ENCODE data around the gene UBE2I. TPM values are rescaled to one million over a fixed set of nuclear protein-coding genes. Genes with fewer than 3 reads are reported as not detected.
"Not testable (repeated sequence)": the region's sequence is repeated elsewhere in the genome, so short reads cannot be mapped to it uniquely, and the experiment has no call there.

The UBE2I gene
- total RNA-seq, 1 donor from 2014 or later, result 57.2 TPM

DNA sequence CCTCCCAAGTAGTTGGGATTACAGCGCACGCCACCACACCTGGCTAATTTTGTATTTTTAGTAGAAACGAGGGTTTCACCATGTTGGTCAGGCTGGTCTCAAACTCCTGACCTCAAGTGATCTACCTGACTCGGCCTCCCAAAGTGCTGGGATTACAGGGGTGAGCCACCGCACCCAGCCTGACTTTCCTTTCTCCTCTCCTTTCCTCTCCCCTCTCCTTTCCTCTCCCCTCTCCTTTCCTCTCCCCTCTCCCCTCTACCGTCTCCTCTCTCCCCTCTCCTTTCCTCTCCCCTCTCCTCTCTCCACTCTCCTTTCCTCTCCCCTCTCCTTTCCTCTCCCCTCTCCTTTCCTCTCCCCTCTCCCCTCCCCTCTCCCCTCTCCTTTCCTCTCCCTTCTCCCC, 17.2 kb upstream of the UBE2I start:
- DNase-seq (ENCODE audit: low read depth), result not testable (repeated sequence)

DNA sequence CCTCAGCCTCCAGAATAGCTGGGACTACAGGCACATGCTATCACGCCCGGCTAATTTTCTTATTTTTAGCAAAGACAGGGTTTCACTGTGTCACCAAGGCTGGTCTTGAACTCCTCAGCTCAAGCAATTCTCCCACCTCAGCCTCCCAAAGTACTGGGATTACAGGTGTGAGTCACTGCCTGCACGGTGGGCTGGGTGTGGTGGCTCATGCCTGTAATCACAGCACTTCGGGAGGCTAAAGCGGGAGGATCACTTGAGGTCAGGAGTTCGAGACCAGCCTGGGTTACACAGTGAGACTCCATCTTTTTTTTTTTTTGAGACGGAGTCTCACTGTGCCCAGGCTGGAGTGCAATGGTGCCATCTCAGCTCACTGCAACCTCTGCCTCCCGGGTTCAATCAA, 16.6 kb upstream of the UBE2I start:
- not testable (repeated sequence) for DNase-seq (ENCODE audit: low read depth)

DNA sequence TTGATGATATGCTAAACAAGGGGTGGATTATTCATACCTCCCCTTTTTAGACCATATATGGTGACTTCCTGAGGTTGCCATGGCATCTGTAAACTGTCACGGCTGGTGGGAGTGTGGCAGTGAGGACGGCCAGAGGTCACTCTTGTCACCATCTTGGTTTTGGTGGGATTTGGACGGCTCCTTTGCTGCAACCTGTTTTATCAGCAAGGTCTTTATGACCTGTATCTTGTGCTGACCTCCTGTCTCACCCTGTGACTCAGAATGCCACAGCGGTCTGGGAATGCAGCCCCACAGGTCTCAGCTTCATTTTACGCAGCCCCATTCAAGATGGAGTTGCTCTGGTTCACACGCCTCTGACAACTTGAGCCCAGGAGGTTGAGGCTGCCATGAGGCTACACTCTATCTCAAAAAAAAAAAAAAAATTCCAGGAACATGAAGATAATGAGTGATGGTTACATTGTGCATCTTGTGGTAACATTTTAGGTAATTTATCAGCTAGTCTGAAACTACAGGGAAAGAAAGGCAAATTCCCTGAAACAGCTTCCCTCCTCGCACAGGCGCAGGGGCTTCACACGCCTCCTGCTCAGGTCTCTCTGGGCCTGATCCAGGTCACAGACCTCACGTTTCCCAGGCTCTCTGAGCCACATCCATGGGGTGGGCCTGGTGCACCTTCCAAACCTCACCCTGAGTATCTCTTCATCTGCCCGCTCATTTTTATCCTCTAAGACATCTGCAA, 15.3 kb upstream of the UBE2I start:
- DNase-seq (ENCODE audit: low read depth), result no peak

DNA sequence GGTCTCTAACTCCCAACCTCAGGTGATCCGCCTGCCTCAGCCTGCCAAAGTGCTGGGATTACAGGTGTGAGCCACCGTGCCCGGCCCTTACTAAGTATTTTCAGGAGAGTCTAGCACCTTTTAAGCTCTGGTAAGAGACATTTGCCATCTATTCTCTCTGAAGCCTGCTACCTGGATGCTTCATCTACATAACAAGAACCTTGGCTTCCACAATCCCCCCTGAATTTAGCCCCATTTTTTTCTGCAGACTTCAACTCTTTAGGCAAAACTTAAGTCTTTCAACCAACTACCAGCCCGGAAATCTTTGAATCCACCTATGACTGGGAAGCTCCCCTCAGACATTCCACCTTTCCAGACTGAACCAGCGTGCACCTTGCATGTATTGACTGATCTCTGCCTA, 14.0 kb upstream of the UBE2I start:
- no peak for DNase-seq (ENCODE audit: low read depth)

DNA sequence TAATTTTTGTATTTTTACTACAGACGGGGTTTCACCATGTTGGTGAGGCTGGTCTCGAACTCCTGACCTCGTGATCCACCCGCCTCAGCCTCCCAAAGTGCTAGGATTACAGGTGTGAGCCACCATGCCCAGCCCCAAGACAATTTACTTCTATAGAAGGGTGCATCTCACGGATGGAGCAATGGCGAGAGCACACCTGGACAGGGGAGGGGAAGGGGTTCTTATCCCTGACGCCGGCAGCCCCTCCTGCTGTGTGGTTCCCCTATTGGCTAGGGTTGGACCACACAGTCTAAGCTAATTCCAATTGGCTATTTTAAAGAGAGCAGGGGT, 12.8 kb upstream of the UBE2I start:
- DNase-seq (ENCODE audit: low read depth), result not testable (repeated sequence)

DNA sequence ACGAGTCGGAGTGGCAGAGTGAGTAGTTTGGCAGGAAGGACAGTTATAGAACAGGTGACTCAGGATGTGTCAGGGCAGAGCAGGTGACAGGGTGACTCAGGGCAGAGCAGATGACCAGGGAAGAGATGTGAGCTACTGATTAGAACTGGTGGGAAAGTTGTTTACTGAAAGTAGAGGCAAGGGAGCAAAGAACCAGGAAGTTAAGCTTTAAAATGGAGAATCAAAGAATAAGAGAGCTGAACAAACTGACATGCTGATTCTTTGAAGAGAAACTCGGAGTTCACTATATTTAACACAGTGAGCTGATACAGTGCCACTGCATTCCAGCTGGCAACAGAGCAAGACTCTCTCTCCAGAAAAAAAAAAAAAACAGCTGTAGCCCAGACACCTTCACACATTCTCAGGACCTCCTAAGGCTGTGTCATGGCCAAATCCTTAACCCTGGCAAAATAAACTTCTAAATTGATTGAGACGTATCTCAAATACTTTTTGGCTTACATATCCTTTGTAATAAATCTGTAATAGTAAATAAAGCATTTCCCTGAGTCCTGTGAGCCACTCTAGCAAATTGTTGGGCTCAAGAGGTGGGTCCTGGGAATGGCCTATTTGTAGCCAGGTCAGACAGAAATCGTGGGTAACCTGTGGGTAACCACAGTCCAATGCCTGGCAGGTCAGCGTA, 12.3 kb upstream of the UBE2I start:
- peak; percentile 87 for DNase-seq (ENCODE audit: low read depth)

DNA sequence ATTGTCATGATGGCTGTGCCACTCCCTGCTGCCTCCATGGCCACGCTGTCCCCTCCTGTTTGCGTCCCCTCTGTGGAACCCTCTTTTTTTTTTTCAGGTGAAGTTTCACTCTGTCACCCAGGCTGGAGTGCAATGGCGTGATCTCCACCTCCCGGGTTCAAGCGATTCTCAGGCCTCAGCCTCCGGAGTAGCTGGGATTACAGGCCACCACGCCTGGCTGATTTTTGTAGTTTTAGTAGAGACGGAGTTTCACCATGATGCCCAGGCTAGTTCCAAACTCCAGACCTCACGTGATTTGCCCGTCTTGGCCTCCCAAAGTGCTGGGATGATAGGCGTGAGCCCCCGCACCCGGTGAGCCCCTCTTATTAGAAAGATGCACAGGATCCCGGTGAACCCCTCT, 11.0 kb upstream of the UBE2I start:
- no peak for DNase-seq (ENCODE audit: low read depth)

DNA sequence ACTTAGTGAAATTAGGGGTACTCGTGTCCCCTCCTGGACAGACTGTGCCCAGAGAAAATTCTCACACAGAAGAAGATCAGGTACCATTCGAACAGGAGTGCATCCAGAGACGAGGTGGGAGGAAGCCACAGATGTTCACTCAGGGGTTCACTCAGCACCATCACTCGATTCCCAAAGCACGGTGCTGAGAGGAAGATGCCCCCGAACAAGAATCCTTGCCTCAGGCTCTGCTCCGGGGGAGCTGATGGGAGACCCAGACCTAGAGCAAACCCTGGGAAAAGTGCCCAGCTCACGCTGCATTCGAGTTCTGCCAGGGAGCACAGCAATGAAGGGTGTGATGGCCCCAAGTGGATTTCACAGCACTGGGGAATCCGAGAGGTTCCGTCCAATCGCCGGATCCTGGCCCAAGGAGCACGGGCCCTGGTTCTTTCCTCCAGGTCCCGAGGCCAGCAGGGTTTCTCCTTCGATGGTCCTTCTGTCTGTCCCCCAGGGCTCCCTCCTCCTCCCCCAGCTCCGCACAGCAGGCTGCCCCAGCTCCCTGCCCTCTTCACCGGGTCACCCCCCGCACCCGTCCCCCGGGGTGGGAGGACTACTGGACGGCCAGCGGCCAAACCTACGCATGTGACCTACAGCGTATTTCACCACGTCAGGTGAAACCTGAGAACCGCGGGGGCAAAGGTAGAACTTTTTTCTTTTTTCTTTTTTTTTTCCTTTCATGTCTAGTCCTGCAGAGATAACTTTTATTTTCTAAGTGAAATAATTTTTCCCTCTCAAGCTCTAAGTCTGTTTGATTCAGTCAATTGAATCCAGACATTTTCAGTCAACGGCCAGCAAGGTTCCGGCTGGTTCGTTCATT, 10.2 kb upstream of the UBE2I start:
- DNase-seq (ENCODE audit: low read depth), result no peak

DNA sequence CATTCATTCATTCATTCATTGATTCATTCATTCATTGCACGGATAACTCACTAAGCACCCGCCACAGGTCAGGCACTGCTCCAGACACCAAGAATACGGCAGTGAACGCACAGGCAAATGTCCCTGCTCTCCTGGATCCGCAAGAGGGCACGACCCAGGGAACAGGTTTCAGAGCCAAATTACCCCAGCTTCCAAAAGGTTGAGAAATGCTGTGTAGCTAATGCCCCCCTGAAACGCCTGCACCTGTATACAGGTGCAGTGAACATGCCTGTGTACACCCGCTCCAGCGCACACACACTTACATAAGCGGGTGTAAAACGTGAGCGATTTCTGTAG, 9.6 kb upstream of the UBE2I start:
- no peak for DNase-seq (ENCODE audit: low read depth)

DNA sequence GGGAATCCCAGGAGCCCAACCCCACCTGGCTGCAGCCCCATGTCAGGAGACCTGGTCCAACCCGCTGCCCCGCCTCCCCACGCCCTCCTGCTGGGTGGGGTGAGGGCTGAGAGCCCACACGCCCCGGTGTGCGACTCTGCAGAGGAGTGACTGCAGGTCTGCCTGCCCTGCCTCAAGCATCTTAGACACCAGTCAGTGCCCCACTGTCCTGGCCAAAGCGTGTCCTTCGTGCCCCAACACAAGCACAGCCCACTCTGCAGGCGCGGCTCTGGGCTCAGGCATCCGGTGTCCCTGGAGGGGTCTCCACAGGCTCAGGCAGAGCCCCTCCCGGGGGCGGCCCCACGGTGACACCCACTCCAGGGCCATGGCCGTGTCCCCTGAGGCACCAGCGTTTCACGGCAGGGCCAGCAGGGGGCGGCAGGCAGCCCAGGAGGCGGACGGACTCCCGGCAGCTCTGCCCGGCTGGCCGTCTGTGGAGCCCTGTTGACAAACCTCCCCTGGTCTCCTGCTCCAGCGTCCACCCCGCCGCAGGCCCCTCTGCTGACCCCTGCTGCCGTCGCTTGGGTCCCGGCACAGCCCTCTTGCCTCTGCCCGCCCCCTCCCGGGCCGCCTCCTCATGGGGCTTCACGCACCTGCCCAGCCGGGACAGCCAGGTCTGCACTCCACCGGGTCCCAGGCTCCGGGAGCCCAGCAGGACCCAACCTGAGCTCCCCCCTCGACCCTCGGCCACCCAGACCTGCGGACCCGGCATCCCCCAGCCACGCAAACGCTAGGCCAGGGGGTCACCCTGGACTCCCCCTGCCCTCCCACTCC, 8.6 kb upstream of the UBE2I start:
- peak; percentile 65 for DNase-seq (ENCODE audit: low read depth)

DNA sequence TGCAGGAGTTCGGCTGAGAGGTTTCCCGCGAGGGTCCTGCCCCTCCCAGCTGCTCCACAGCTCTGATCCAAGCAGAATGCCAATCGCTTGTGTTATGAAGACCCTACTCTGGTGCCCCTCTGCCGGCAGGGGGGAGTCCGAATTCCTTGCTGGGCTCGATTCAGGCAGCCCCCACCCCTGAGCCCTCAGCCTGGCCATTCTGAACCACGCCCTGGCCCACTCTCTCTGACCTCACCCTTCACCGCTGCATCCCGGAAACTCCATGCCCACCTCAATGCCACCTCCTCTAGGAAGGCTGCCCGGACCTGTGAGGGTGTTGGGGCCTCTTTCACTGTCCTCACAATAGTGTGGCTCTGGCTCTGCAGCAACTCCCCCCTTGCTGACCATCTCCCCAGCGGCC, 7.9 kb upstream of the UBE2I start:
- DNase-seq (ENCODE audit: low read depth), result no peak

DNA sequence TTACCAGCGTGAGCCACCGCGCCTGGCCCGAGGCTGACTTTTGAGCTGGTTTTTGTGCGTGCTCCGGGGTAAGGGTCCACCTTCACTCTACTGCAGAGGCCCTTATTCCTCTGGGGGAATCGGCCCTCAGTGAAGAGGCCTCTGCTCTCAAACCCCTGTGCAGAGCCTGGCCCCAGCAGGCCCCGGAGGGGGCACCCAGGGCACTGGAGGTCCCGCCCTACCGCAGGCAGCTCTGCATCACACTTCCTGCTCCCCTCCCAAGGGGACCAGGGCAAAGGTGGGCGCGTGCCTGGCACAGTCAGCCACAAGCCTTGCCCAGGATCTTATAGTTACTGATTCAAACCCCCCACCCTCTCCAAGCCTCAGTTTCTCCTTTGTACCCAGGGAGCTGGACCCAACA, 3.6 kb upstream of the UBE2I start:
- no peak for DNase-seq (ENCODE audit: low read depth)

DNA sequence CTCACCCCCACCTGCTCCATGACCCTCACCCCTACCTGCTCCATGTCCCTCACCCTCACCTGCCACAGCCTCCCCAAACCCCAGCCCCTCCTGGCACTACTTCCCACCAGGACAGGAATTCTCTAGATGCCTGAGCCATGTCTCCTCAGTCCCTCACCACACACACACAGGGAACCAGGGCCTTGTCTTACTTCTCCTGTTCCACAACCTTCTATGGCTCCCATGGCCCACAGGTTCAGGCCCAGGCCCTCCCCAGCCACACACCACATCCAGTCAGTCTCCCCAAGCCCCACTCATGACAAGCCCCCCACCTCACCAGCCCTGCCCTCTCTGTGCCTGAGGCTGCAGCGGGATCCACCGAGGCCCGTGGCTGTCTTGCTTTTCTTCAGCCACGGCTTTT, 3.1 kb upstream of the UBE2I start:
- DNase-seq (ENCODE audit: low read depth), result no peak

DNA sequence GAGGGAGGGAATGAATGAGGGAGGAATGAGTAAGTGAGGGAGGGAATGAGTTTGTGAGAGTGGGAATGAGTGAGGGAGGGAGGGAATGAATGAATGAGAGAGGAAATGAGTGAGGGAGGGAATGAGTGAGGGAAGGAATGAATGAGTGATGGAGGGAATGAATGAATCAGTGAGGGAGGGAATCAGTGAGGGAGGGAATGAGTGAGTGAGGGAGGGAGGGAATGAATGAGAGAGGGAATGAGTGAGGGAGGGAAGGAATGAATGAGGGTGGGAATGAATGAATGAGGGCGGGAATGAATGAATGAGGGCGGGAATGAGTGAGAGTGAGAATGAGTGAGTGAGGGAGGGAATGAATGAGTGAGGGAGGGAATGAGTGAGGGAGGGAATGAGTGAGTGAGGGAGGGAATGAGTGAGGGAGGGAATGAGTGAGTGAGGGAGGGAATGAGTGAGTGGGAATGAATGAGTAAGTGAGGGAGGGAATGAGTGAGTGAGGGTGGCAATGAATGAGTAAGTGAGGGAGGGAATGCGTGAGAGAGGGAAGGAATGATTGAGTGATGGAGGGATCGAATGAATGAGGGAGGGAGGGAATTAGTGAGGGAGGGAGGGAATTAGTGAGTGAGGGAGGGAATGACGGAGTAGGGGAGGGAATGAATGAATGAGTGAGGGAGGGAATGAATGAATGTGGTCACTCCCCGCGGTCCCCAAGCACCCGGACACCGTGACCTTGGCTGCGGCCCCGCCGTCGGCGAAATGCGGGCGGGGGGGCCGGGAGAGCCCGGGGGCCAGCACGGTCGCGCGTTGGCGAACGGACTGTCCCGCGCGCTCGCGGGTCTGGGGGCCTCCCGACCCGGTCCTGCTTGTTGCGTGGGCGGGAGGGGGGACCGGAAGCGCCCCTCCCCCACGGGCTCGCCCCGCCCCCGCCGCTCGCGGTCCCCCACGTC, 1.1 kb upstream of the UBE2I start:
- no peak for DNase-seq (ENCODE audit: low read depth)

DNA sequence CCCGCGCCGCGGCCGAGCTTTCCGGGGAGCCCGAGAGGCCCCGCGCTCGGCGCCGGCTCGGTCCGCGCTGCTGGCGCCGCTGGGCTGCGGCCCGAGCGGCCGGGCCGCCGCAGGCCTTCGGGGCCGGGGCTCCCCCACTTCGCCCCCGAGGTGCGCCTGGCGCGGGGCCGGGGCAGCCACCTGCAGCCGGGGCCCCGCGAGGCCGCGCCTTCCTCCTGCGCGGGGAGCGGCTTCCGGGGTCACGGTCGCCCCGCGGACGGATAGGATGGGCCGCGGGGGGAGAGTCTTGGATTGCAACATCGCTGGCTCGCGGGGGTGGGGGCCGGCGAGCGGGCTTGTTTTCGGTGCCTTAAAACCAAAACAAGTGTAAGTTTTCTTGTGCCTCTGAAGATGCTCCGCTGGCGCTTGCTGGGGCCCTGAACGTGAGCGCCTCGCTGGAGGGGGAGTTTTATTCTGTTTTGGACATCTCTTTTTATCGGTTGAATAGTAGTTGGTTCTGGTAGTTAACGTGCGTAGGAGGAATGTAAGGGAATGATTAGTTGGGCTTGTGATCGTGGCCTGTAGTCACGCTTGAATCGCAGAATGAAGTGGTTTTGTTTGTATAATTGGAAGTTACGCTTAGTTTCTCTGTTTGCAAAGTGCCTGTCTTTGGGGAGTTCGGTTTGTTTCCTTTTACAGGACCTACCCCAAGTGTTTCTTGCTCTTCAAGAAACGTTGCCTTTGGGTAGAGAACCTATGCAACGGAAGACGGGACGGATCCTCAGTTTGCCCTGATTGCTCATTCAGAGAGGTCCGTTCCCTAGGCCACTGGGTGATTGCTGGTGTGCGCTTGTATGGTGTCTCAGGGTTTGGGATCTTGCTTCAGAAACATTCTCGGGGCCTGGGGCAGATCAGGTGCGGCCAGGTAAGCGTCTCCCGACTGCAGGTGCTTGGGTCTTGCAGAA, 724 bp downstream of the UBE2I start:
- no peak for DNase-seq (ENCODE audit: low read depth)

DNA sequence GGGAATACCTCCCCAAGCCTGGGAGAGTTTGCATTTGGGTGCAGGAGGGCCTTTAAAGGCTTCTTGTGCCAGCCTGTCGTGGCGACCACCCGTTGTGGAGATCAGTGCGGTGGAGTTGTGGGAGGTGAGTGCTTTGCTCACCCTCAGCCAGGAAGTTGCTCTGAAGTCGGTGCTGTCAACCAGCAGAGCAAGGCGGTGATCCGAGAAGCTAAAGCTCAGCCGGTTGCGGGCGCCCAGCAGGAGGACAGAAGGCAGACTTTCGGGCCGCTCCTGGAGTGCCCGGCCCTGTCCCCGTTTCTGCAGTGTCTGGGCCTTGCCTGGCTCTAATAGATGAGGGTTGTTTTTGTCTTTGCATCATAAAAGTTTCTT, 1.4 kb downstream of the UBE2I start:
- DNase-seq (ENCODE audit: low read depth), result no peak

DNA sequence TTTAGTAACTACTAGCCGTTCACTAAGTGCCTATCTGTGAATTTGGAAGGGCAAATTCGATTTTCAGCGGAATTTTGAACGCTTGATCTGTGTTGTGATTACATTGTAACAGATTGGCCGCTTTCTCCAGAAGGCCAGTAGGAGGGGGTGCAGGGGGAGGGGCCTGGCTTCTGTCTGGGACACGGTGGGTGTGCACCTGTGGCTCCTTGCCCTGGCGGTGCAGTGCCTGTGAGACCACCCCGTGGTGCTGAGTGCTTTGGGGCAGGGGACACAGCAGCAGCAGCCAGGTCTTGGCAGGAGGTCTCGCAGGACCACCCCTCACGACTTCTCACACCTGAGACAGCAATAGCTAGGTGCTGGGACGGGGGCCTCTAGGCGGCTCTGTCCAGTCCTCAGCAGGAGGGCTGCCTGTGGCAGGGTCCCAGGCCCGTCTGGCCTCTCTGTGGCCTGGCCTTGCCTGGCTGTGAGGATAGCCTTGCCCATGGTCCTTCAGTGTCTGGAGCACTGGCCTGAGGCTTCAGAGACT, 1.8 kb downstream of the UBE2I start:
- no peak for DNase-seq (ENCODE audit: low read depth)

DNA sequence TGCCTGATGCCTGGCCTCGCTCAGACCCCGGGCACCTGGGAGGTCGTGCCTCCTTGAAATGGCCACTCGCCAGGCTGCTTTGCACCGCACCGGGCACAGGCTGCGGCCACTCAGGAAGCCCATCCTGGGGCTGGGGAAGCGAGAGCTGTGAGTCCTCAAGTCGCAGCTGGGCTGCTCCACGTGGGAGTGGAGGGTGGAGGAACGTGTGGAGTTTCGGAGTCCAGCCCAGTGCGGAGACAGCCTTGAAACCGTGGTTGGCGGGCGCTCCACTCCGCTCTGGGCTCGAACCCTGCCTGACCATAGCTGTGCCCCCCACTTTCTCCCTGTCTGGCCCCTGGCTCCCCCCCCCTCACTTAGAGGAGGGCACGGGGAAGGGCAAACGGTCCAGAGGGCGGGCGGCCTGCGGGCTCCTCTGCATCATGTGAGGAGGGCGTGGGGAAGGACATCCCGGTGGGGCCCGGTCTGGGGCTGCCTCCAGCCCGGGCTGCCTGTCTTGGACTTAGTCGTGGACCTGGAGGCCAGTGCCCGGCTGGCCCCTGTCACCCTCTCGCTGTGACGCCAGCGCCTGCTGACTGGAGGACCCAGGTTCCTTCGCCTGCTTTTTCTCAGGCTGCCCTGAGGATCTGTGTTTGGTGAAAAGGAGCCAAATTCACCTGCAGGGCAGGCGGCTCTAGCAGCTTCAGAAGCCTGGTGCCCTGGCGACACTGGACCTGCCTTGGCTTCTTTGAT, 2.5 kb downstream of the UBE2I start:
- DNase-seq (ENCODE audit: low read depth), result no peak

DNA sequence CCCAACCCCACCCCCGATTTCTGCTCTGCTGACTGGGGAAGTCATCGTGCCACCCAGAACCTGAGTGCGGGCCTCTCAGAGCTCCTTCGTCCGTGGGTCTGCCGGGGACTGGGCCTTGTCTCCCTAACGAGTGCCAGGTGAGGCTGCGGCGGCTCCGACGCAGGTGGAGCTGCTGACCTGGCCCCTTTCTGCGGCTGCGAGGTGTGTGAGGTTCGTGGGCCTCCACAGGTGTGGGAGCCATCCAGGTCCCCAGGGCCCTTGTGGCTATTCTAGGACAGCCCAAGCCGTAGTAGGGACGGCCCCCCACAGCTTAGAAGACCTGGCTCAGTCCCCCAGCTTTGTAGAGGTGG, 3.0 kb downstream of the UBE2I start:
- no peak for DNase-seq (ENCODE audit: low read depth)

All from myocyte (in vitro differentiated cells).